Hepatocyte (in vitro differentiated cells): ENCODE results near the gene TAS2R16. TPM values are rescaled to one million over a fixed set of nuclear protein-coding genes. Genes with fewer than 3 reads are reported as not detected.

Experiments used
- DNase-seq: peaks from one replicate; pipeline ENCODE4 v3.0.0-alpha.2; 2016; ENCODE audit warnings: low spot score
- H2AFZ ChIP-seq: fragments of 200-600 bp; sonication (generic); 2 replicates; pipeline ENCODE4 v1.6.0; 2016; ENCODE audit warnings: antibody characterized with exemption, mild to moderate bottlenecking
- H3K27ac ChIP-seq: fragments of 200-600 bp; sonication (generic); 2 replicates; pipeline ENCODE4 v1.5.1; 2016; ENCODE audit warnings: mild to moderate bottlenecking
- H3K27me3 ChIP-seq: fragments of 200-600 bp; sonication (generic); 2 replicates; pipeline ENCODE4 v1.6.1; 2016
- H3K36me3 ChIP-seq: fragments of 200-600 bp; sonication (generic); replicated peaks from 2 replicates; pipeline ENCODE4 v1.5.1; 2016; ENCODE audit warnings: low read depth; ENCODE audit not compliant: insufficient read depth
- H3K4me1 ChIP-seq: fragments of 200-600 bp; sonication (generic); 2 replicates; pipeline ENCODE4 v1.5.1; 2016; ENCODE audit warnings: mild to moderate bottlenecking, moderate library complexity; ENCODE audit not compliant: insufficient read depth
- H3K4me2 ChIP-seq: fragments of 200-600 bp; sonication (generic); 2 replicates; pipeline ENCODE4 v1.6.0; 2016
- H3K4me3 ChIP-seq: fragments of 200-600 bp; sonication (generic); 2 replicates; pipeline ENCODE4 v1.5.1; 2016; ENCODE audit warnings: mild to moderate bottlenecking
- H3K79me2 ChIP-seq: fragments of 200-600 bp; sonication (generic); 2 replicates; pipeline ENCODE4 v1.6.0; 2017; ENCODE audit warnings: mild to moderate bottlenecking
- H3K9me2 ChIP-seq: fragments of 200-600 bp; sonication (generic); replicated peaks from 2 replicates; pipeline ENCODE4 v1.6.0; 2017; ENCODE audit warnings: mild to moderate bottlenecking; ENCODE audit not compliant: insufficient read depth
- H3K9me3 ChIP-seq: fragments of 200-600 bp; sonication (generic); 2 replicates; pipeline ENCODE4 v1.5.1; 2016; ENCODE audit warnings: low read depth, mild to moderate bottlenecking
- H4K20me1 ChIP-seq: fragments of 200-600 bp; sonication (generic); 2 replicates; pipeline ENCODE4 v1.6.0; 2016; ENCODE audit warnings: mild to moderate bottlenecking; ENCODE audit not compliant: insufficient read depth, poor library complexity, severe bottlenecking
- CTCF ChIP-seq: fragments of 200-600 bp; sonication (generic); IDR thresholded peaks from 2 replicates; pipeline ENCODE4 v1.5.1; 2016; ENCODE audit warnings: antibody characterized with exemption, mild to moderate bottlenecking; ENCODE audit not compliant: poor library complexity
- EZH2 ChIP-seq: fragments of 200-600 bp; sonication (generic); IDR thresholded peaks from 2 replicates; pipeline ENCODE4 v1.6.1; 2016; ENCODE audit warnings: antibody characterized with exemption, mild to moderate bottlenecking, borderline replicate concordance
- EZH2phosphoT487 ChIP-seq: fragments of 200-600 bp; sonication (generic); IDR thresholded peaks from one replicate; pipeline ENCODE4 v1.6.1; 2018; ENCODE audit warnings: antibody characterized with exemption, mild to moderate bottlenecking, low read depth, moderate library complexity; ENCODE audit not compliant: unreplicated experiment, severe bottlenecking
- WGBS: methylation state at CpG from one replicate; pipeline ENCODE4 v1.1.6; 2016; ENCODE audit warnings: low lambda C conversion rate; ENCODE audit errors: missing lambda C conversion rate; 5-methylcytosine and 5-hydroxymethylcytosine counted together
- polyA plus RNA-seq: library from polyadenylated mRNA; unstranded; fragments of >200 nt; fragmentation: Nextera tagmentation; extraction: Ambion mirVana; gene quantifications from 2 replicates; pipeline ENCODE4 v1.2.1, GENCODE V29; 2016
- total RNA-seq: library from RNA; depleted of rRNA; stranded (reverse); fragments of >200 nt; gene quantifications from 2 replicates; pipeline ENCODE4 v1.2.3, GENCODE V29; 2014

The TAS2R16 gene
- total and polyA plus RNA-seq, 2 experiments from 2014 or later, result not detected

GRCh38 chr7:122987463-122987862 is 8.0 kb downstream of the TAS2R16 start:
- H3K79me2 ChIP-seq, result no peaks in the 10 kb centered on the region
- 89% methylated on average over 2 of the region's 2 CpGs for WGBS
- no peaks in the 10 kb centered on the region for H3K4me1 ChIP-seq

DNA sequence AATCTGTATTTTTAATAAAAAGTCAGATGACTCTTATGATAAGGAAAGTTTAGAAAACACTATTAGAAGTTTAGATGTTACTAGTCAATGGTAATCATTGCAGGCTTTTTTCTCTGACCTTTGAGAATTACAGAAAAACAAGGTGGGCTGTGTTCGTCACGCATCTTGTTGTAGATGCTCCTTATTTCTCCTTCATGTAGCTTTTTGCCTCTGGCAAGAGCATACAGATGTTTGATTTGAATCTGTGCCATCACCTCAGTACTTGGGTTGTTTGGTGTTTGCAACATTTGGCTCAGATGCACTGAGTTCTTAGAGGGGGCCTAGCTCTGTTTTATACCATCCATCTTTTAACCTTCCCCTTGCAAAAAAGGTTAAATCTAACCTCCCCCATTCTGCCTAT is 11.5 kb downstream of the TAS2R16 start:
- Histone ChIP-seq H3K9me2 (no peaks in the 10 kb centered on the region), H4K20me1 (no peaks in the 10 kb centered on the region), H3K4me2 (no peak overlapping the region), H3K79me2 (no peaks in the 10 kb centered on the region), H3K27ac (no peak overlapping the region), H3K27me3 (no peaks in the 10 kb centered on the region), H3K36me3 (no peaks in the 10 kb centered on the region), H3K9me3 (no peaks in the 10 kb centered on the region), H3K4me1 (no peaks in the 10 kb centered on the region), H2AFZ (no peak overlapping the region), H3K4me3 (no peak overlapping the region)
- no peak for DNase-seq
- TF ChIP-seq EZH2phosphoT487 (no peak), CTCF (no peak), EZH2 (no peak)
- 88% methylated on average over 2 of the region's 2 CpGs for WGBS

More at GRCh38 chr7:122987463-122987862, 8.0 kb downstream of the TAS2R16 start:
- H3K27me3 ChIP-seq, result no peaks in the 10 kb centered on the region
- no peak overlapping the region for H3K27ac ChIP-seq
- H3K9me3 ChIP-seq, result no peaks in the 10 kb centered on the region
- H4K20me1 ChIP-seq, result no peaks in the 10 kb centered on the region
- H3K36me3 ChIP-seq, result no peaks in the 10 kb centered on the region
- no peak for DNase-seq
- no peak overlapping the region for H3K4me3 ChIP-seq
- no peak overlapping the region for H3K4me2 ChIP-seq
- H3K9me2 ChIP-seq, result no peaks in the 10 kb centered on the region
- TF ChIP-seq EZH2phosphoT487, result no peak
- TF ChIP-seq EZH2, result no peak
- no peak for TF ChIP-seq CTCF
- H2AFZ ChIP-seq, result no peak overlapping the region

GRCh38 chr7:122983261-122983660 is 12.2 kb downstream of the TAS2R16 start:
- 83% methylated on average over 1 of the region's 1 CpG for WGBS
- H3K27me3 ChIP-seq, result no peaks in the 10 kb centered on the region
- TF ChIP-seq EZH2 (no peak), EZH2phosphoT487 (no peak), CTCF (no peak)

DNA sequence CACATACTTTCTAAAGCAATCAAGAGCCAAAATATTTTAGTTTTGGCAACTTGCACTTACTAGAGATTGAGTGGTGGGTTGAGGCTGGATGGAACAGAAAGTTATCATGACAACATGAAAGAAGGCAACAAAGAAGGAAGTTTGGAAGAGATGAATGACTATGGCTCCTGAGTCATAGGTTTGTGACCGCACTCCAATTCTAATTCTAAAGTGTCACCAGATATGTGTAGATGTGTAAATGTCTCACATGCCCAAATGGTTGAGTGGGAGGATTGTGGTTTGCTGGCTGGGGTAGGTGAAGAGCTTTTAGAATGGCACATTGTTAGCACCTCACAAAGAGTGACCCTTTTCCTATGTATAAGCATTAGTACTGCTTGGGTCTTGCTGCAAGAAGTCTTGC is 20.2 kb downstream of the TAS2R16 start:
- no peaks in the 10 kb centered on the region for H3K9me3 ChIP-seq
- WGBS, result 91% methylated on average over 1 of the region's 1 CpG
- no peaks in the 10 kb centered on the region for H3K36me3 ChIP-seq
- H3K79me2 ChIP-seq, result no peaks in the 10 kb centered on the region
- H3K27ac ChIP-seq, result no peak overlapping the region
- H2AFZ ChIP-seq, result no peak overlapping the region
- no peak overlapping the region for H3K4me3 ChIP-seq
- no peak for DNase-seq
- no peaks in the 10 kb centered on the region for H3K27me3 ChIP-seq
- no peaks in the 10 kb centered on the region for H4K20me1 ChIP-seq
- TF ChIP-seq EZH2phosphoT487 (no peak), CTCF (no peak), EZH2 (no peak)
- no peaks in the 10 kb centered on the region for H3K4me1 ChIP-seq
- no peaks in the 10 kb centered on the region for H3K9me2 ChIP-seq
- H3K4me2 ChIP-seq, result no peak overlapping the region

More at GRCh38 chr7:122983261-122983660, 12.2 kb downstream of the TAS2R16 start:
- no peak overlapping the region for H2AFZ ChIP-seq
- no peaks in the 10 kb centered on the region for H3K36me3 ChIP-seq
- H4K20me1 ChIP-seq, result no peaks in the 10 kb centered on the region
- DNase-seq, result no peak
- H3K79me2 ChIP-seq, result no peaks in the 10 kb centered on the region
- no peaks in the 10 kb centered on the region for H3K4me1 ChIP-seq
- H3K27ac ChIP-seq, result no peak overlapping the region
- no peaks in the 10 kb centered on the region for H3K9me2 ChIP-seq
- H3K9me3 ChIP-seq, result no peaks in the 10 kb centered on the region
- no peak overlapping the region for H3K4me2 ChIP-seq
- H3K4me3 ChIP-seq, result no peak overlapping the region
